Thoracic aorta (tissue), 2 donors: ENCODE measurements around the gene TCN1. TPM values are rescaled to one million over a fixed set of nuclear protein-coding genes. Genes with fewer than 3 reads are reported as not detected.

Source experiments
- ATAC-seq: fragments of 150-250 bp; one replicate; pipeline ENCODE4 v1.8.0; 2017; ENCODE audit warnings: low read depth; ENCODE audit not compliant: insufficient number of reproducible peaks, low FRiP score
- DNase-seq: peaks from one replicate; pipeline ENCODE4 v3.0.0-alpha.2; 2020; ENCODE audit warnings: low spot score
- H3K27ac ChIP-seq, 2 donors: fragments of 200-600 bp; sonication (generic); 1 replicate in 1 of 2; 2 replicates in 1 of 2; pipeline ENCODE4 v1.5.1; 2016; ENCODE audit warnings: mild to moderate bottlenecking in 2 of 2, moderate library complexity in 2 of 2
- H3K27me3 ChIP-seq: fragments of 200-600 bp; sonication (generic); replicated peaks from 2 replicates; pipeline ENCODE4 v1.6.0; 2016; ENCODE audit warnings: mild to moderate bottlenecking; ENCODE audit not compliant: insufficient read depth
- H3K36me3 ChIP-seq: fragments of 200-600 bp; sonication (generic); one replicate; pipeline ENCODE4 v1.5.1; 2016
- H3K4me1 ChIP-seq, 2 donors: fragments of 200-600 bp; sonication (generic); 1 replicate in 1 of 2; 2 replicates in 1 of 2; pipeline versions ENCODE4 v1.5.1 to v1.6.0; 2016; ENCODE audit warnings: low read depth in 2 of 2, mild to moderate bottlenecking in 1 of 2; ENCODE audit not compliant: control insufficient read depth in 1 of 2
- H3K4me3 ChIP-seq: fragments of 200-600 bp; sonication (generic); 2 replicates; pipeline ENCODE4 v1.5.1; 2016; ENCODE audit warnings: mild to moderate bottlenecking
- H3K9me3 ChIP-seq: fragments of 200-600 bp; sonication (generic); 2 replicates; pipeline ENCODE4 v1.5.1; 2016
- total RNA-seq, 2 donors: library from RNA; depleted of rRNA; stranded (reverse); fragments of >200 nt; gene quantifications; one replicate each; pipeline versions ENCODE4 v1.1.0 to v1.2.3, GENCODE V29; 2016
- TF ChIP-seq, protein P1 (sequence below): fragments of 200-600 bp; sonication (generic); IDR thresholded peaks from one replicate; pipeline ENCODE4 v1.5.1; 2019; ENCODE audit warnings: antibody characterized with exemption

TCN1 gene
- total RNA-seq, 2 donors from 2014 or later: not detected

GRCh38 chr11:59810189-59810910 is 55.9 kb downstream of the TCN1 start, which contains the start of gene MRPL16:
MRPL16 (minus strand) TSS chr11:59810778; CDS start chr11:59810658, 120 bp downstream.
- TF ChIP-seq, protein P1, sequence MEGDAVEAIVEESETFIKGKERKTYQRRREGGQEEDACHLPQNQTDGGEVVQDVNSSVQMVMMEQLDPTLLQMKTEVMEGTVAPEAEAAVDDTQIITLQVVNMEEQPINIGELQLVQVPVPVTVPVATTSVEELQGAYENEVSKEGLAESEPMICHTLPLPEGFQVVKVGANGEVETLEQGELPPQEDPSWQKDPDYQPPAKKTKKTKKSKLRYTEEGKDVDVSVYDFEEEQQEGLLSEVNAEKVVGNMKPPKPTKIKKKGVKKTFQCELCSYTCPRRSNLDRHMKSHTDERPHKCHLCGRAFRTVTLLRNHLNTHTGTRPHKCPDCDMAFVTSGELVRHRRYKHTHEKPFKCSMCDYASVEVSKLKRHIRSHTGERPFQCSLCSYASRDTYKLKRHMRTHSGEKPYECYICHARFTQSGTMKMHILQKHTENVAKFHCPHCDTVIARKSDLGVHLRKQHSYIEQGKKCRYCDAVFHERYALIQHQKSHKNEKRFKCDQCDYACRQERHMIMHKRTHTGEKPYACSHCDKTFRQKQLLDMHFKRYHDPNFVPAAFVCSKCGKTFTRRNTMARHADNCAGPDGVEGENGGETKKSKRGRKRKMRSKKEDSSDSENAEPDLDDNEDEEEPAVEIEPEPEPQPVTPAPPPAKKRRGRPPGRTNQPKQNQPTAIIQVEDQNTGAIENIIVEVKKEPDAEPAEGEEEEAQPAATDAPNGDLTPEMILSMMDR: no peak
- ATAC-seq: peak; percentile 82
- H3K27ac ChIP-seq: peak within 1 kb of the TSS; percentile 60 to 72

DNA sequence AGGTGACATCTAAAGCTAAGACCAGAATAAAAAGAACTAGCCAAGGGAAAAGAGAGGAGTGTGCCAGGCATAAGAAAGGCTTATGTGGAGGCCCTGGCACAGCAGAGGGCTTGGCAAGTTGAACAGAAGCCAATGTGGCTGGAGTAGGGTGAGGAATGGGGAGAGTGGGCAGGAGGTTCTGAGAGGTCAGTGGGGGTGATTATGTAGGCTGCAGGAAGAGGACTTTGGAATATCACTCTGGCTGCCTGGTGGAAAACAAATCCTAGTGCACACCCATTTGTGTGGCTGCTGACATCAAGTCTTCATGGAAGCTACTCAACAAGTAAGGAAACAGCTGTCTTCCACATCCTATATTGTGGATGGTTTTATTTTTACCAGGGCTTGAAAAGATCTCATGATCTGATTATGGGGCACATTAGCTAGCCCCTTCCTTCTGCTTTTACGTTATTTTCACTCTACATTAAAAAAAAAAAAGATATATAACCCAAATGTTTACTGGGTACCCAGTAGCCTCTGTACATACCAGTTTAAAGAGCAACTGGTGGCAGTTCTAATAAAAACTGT is 59.2 kb downstream of the TCN1 start:
- ATAC-seq (no peak), DNase-seq (no peak)
- Histone ChIP-seq H3K4me3 (no peak overlapping the region), H3K36me3 (peaks cover 14% of the 10 kb centered on the region), H3K27ac (no peak overlapping the region), H3K27me3 (no peaks in the 10 kb centered on the region), H3K4me1 (peaks cover 0 to 12% of the 10 kb centered on the region in 2 donors), H3K9me3 (no peaks in the 10 kb centered on the region)
- TF ChIP-seq, protein P1: no peak

More at GRCh38 chr11:59810189-59810910, 55.9 kb downstream of the TCN1 start, which contains the start of gene MRPL16:
- H3K9me3 ChIP-seq: no peaks in the 10 kb centered on the region
- peaks cover 10% of the 10 kb centered on the region for H3K36me3 ChIP-seq
- no peaks in the 10 kb centered on the region for H3K27me3 ChIP-seq
- H3K4me3 ChIP-seq: peak within 1 kb of the TSS; percentile 84
- peaks cover 0 to 9% of the 10 kb centered on the region in 2 donors for H3K4me1 ChIP-seq
- DNase-seq: peak; percentile 48

DNA sequence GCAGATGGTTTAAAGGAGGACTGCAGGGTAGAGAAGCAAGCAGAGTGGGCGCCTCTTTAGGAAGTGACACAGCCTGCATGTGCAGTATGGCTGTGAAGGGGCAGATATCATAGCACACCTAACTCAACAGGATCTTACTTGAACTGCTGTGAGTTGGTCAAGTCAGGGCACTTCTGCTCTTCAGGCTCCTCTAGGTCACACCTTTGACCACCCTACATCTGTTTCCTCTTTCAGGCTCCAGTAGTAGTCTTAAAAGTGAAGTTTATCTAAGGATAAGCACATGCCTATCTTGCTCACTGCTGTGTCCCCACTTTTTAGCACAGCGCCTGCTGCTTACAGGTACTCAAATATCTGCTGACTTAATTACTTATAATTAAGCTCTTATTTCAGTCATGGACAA is 62.2 kb downstream of the TCN1 start:
- no peak overlapping the region for H3K27ac ChIP-seq
- peaks cover 14% of the 10 kb centered on the region for H3K36me3 ChIP-seq
- ATAC-seq (no peak), DNase-seq (no peak)
- no peaks in the 10 kb centered on the region for H3K9me3 ChIP-seq
- H3K4me3 ChIP-seq: no peak overlapping the region
- H3K4me1 ChIP-seq: peaks cover 0 to 4% of the 10 kb centered on the region in 2 donors
- TF ChIP-seq, protein P1: no peak
- H3K27me3 ChIP-seq: no peaks in the 10 kb centered on the region

Other genes with a start within 250 kb of the TCN1 start
- 10 to 100 TPM in 1 of 2 donors, 1 to 10 TPM in 1; 9.3 to 16.3 TPM for gene PATL1, start 197.4 kb downstream of the TCN1 start, total RNA-seq
- not detected for gene OR10V1, start 152.6 kb downstream of the TCN1 start, total RNA-seq
- gene STX3, start 111.1 kb downstream of the TCN1 start, total RNA-seq: 10 to 100 TPM; 25.7 to 32.2 TPM
- gene MRPL16, start 55.7 kb downstream of the TCN1 start, total RNA-seq: 10 to 100 TPM; 23.6 to 28.1 TPM
- gene CBLIF, start 21.0 kb downstream of the TCN1 start, total RNA-seq: 1 to 10 TPM in 1 of 2 donors, not detected in 1; 1.8 TPM
- not detected for gene OOSP3, start 12.3 kb upstream of the TCN1 start, total RNA-seq
- gene OOSP1, start 71.9 kb upstream of the TCN1 start, total RNA-seq: not detected
- gene OOSP4A, start 97.5 kb upstream of the TCN1 start, total RNA-seq: not detected
- not detected for gene OOSP4B, start 150.7 kb upstream of the TCN1 start, total RNA-seq
- not detected for gene OOSP2, start 173.9 kb upstream of the TCN1 start, total RNA-seq
- gene MS4A3, start 190.2 kb upstream of the TCN1 start, total RNA-seq: not detected
- 1 to 10 TPM; 1.1 to 5.9 TPM for gene MS4A2, start 222.2 kb upstream of the TCN1 start, total RNA-seq